Inflammatory macrophage treated with lipopolysaccharide for 4 hours (primary cell): ENCODE results near the gene LARP4B.

ENCODE experiments used
- DNase-seq: peaks from one replicate; pipeline ENCODE4 v3.0.0-alpha.2; 2020

Gene LARP4B

GRCh38 chr10:921471-922414, 9.8 kb downstream of the LARP4B start:
- peak; percentile 27 for DNase-seq

DNA sequence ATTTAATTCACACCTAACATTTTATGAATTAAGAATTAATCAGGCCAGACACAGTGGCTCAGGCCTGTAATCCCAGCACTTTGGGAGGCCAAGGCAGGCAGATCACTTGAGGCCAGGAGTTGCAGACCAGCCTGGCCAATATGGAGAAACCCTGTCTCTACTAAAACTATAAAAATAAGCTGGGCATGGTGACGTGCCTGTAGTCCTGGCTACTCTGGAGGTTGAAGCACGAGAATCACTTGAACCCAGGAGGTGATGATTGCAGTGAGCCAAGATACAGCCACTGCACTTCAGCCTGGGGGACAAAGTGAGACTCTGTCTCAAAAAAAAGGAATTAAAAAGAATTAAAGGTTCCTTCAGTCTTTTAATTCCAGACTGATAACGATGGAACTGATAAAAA, 11.1 kb downstream of the LARP4B start:
- DNase-seq: no peak

- no peak for DNase-seq
Measured at GRCh38 chr10:919481-919880, 12.0 kb downstream of the LARP4B start.

- no peak for DNase-seq
Measured at GRCh38 chr10:917999-918398, 13.5 kb downstream of the LARP4B start.

DNA sequence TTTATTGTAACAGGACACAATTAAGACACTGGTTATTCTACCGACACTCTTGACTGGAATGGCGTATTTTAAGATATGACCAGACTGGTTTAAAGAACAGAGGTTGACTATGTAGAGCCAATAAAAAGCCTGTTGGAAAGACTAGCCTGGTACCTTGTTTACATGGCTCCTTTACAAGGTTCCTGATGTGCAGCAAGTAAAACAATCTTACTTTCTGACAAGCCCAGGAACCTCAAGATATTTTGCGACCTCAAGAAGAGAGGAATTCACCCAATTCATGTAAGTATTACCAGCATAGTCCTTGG, 14.1 kb downstream of the LARP4B start:
- no peak for DNase-seq

- DNase-seq: no peak
Measured at GRCh38 chr10:916716-917415, 14.6 kb downstream of the LARP4B start.

DNA sequence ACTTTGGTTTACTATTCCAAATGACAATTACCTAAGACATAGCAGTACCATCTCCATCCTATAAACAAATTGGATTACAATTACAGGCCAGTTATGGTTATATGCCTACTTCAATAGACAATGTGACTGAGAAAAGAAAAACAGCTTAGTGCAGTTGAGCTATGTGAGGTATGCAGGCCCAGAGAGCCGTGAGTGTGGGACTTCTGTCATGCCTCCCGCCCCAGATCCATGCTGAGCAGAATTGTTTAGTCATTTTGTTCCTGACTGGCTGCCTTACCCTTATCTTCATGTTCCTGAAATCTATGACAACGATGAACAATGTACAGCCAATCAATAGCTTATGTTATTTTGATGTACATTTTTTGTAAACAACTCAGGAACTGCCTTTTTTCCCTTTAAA, 21.7 kb downstream of the LARP4B start:
- no peak for DNase-seq

- no peak for DNase-seq
Measured at GRCh38 chr10:905972-906371, 25.5 kb downstream of the LARP4B start.

GRCh38 chr10:905503-905902, 26.0 kb downstream of the LARP4B start:
- peak; percentile 9 for DNase-seq

- DNase-seq: no peak
Measured at GRCh38 chr10:904403-904802, 27.1 kb downstream of the LARP4B start.

GRCh38 chr10:898141-898540, 33.4 kb downstream of the LARP4B start:
- no peak for DNase-seq

DNA sequence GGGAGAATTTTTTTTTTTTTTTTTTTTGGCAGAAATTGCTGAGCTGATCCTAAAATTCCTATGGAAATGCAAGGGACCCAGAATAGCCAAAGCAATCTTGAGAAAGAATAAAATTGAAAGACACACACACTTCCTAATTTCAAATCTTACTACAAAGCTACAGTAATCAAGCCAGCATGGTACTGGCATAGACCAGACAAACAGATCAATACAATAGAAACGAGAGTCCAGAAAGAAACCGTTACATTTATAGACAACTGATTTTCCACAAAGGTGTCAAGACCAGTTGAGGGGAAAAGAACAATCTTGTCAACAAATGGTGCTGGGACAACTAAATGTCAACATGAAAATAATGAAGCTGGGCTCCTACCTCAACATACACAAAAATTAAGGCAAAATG, 34.5 kb downstream of the LARP4B start:
- no peak for DNase-seq

- DNase-seq: no peak
Measured at GRCh38 chr10:895324-895723, 36.2 kb downstream of the LARP4B start.

GRCh38 chr10:878895-879294, 52.6 kb downstream of the LARP4B start:
- DNase-seq: no peak

- DNase-seq: peak; percentile 40
Measured at GRCh38 chr10:878333-878759, 53.2 kb downstream of the LARP4B start.

DNA sequence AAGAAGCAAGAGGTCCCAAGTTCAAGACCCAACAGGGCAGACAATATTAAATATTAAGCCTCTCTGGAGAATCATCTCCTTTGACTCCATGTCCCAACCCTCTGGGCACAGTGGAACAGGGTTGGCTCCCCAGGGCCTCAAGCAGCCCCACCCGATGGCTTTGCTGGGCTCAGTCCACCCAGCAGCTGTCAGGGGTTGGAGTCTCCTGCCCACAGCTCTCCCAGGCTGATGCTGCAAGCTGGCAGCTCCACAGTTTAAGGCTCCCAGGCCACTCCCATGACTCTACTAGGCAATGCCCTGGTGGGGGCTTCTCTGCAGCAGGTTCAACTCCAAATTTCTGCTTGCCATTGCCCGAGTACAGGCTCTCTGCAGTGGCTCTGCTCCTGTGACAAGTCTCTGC, 55.1 kb downstream of the LARP4B start:
- DNase-seq: no peak

GRCh38 chr10:873020-873419, 58.5 kb downstream of the LARP4B start:
- no peak for DNase-seq

- no peak for DNase-seq
Measured at GRCh38 chr10:871951-872403, 59.5 kb downstream of the LARP4B start.

- peak; percentile 86 for DNase-seq
Measured at GRCh38 chr10:870564-871166, 60.8 kb downstream of the LARP4B start.

- DNase-seq: no peak
Measured at GRCh38 chr10:869171-869570, 62.3 kb downstream of the LARP4B start.

GRCh38 chr10:867807-868206, 63.7 kb downstream of the LARP4B start:
- no peak for DNase-seq

DNA sequence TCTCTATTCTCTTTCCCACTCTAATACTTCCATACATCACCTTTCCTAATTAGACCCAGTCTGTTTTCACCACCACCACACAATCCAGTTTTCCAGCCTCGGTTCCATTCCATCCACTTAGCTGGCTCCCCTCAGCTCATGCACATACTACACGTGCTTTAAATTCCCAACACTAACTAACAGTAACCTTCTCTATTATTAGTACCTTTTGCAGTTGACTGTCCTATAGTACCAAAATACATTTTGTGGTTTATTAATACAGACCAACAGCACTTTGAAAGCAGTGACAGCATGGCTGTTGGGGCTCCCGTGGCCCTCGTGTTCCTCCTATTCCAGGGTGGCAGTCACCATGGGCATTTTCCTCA, 64.9 kb downstream of the LARP4B start:
- no peak for DNase-seq

DNA sequence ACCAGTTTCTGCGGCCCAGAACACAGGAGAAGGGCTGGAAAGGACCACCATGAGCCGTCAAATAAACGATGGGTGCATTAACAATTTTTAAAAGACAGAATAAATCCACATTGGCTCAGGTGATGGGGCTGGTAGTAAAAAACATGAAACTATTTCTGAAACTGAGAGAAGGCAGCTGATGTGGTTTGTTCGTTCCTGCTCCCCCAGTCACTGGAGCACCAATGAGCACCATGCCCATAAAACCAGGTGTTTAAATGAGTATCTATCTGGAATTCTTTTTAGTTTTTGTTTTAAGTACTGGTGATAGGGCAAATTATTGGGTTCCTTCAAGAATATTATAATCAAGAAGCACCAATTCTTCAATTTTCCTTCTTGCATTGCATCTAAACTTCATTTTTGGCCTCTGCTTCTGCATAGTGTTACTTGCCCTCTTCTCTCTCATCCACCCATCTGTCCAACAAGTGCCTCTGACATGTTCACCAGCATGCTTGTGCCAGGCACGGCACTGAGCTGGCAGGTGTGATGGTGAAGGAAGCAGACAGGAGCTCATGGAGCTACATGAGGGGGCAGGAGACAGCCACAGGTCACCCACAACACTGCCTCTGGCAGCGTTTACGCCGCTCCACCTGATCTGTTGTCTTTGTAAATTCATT, 65.5 kb downstream of the LARP4B start:
- DNase-seq: no peak
